Lower leg skin (tissue), 3 donors: ENCODE results near the gene MAP4K3.

Experiments used
- POLR2A ChIP-seq, 2 donors: fragments of 450-650 bp; IDR thresholded peaks; one replicate each; pipeline ENCODE4 v1.6.1; 2016 to 2017; ENCODE audit warnings: antibody characterized with exemption in 2 of 2, mild to moderate bottlenecking in 1 of 2, moderate library complexity in 1 of 2
- TF ChIP-seq, protein P1 (sequence below), 3 donors: fragments of 450-650 bp; IDR thresholded peaks; one replicate each; pipeline ENCODE4 v1.5.1; 2016; ENCODE audit warnings: antibody characterized with exemption in 3 of 3, mild to moderate bottlenecking in 3 of 3, moderate library complexity in 2 of 3

DNA sequence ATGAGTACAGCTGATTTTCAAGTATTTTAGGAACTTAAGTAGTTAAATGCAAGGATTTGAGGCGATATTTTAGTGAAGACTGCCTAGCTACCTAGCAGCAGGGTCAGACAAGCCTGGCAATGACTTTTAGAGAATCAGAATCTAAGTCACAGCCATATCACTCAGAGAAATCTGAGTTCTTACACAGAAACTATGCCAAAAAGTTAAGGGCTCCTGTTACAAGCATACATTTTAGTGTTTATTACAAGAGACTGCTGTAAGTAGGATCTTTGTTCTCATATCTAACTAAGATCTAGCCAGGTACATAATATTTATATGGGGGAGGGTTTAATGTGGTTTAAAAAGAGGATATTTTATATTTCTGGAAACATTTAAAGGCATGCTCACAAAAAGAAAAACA is 37.5 kb downstream of the MAP4K3 start:
- TF ChIP-seq, protein P1, sequence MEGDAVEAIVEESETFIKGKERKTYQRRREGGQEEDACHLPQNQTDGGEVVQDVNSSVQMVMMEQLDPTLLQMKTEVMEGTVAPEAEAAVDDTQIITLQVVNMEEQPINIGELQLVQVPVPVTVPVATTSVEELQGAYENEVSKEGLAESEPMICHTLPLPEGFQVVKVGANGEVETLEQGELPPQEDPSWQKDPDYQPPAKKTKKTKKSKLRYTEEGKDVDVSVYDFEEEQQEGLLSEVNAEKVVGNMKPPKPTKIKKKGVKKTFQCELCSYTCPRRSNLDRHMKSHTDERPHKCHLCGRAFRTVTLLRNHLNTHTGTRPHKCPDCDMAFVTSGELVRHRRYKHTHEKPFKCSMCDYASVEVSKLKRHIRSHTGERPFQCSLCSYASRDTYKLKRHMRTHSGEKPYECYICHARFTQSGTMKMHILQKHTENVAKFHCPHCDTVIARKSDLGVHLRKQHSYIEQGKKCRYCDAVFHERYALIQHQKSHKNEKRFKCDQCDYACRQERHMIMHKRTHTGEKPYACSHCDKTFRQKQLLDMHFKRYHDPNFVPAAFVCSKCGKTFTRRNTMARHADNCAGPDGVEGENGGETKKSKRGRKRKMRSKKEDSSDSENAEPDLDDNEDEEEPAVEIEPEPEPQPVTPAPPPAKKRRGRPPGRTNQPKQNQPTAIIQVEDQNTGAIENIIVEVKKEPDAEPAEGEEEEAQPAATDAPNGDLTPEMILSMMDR (IDR thresholded peaks at IDR 0.05) = no peak
- no peak for TF ChIP-seq POLR2A (IDR thresholded peaks at IDR 0.05)
